CD14-positive monocyte (primary cell): ENCODE results near the gene BBS9. TPM values are rescaled to one million over a fixed set of nuclear protein-coding genes. Genes with fewer than 3 reads are reported as not detected.

Experiments used
- DNase-seq, 3 donors: peaks; one replicate each; pipeline ENCODE4 v3.0.0-alpha.2; 2011 to 2022
- H2AFZ ChIP-seq: 2 replicates; pipeline ENCODE4 v1.6.0; 2012; ENCODE audit warnings: mild to moderate bottlenecking, low read depth, low read length, inconsistent platforms; ENCODE audit not compliant: insufficient read depth, poor library complexity, severe bottlenecking
- H3K27ac ChIP-seq, 2 donors: 1 replicate in 1 of 2; 2 replicates in 1 of 2; pipeline ENCODE4 v1.5.1; 2012 to 2013; ENCODE audit warnings: low read length in 2 of 2, control low read depth in 1 of 2, inconsistent platforms in 1 of 2, low read depth in 1 of 2, mild to moderate bottlenecking in 1 of 2
- H3K27me3 ChIP-seq, 2 donors: one replicate each; pipeline versions ENCODE4 v1.6.0 to v1.6.1; 2011 to 2013; ENCODE audit warnings: low read length in 2 of 2; ENCODE audit not compliant: control insufficient read depth in 2 of 2, insufficient read depth in 2 of 2
- H3K36me3 ChIP-seq, 2 donors: replicated peaks in 1 of 2; 1 replicate in 1 of 2; 2 replicates in 1 of 2; pipeline versions ENCODE4 v1.5.1 to v1.6.1; 2012 to 2013; ENCODE audit warnings: low read length in 2 of 2, control low read depth in 1 of 2, inconsistent platforms in 1 of 2, mild to moderate bottlenecking in 1 of 2; ENCODE audit not compliant: insufficient read depth in 2 of 2, control insufficient read depth in 1 of 2
- H3K4me1 ChIP-seq, 2 donors: 1 replicate in 1 of 2; 2 replicates in 1 of 2; pipeline versions ENCODE4 v1.5.1 to v1.6.1; 2012 to 2013; ENCODE audit warnings: low read length in 2 of 2, control low read depth in 1 of 2, inconsistent platforms in 1 of 2, mild to moderate bottlenecking in 1 of 2, moderate library complexity in 1 of 2; ENCODE audit not compliant: insufficient read depth in 2 of 2, control insufficient read depth in 1 of 2
- H3K4me2 ChIP-seq: replicated peaks from 2 replicates; pipeline ENCODE3; 2012; ENCODE audit warnings: low read length, moderate library complexity, mild to moderate bottlenecking; ENCODE audit not compliant: poor library complexity, severe bottlenecking; ENCODE audit errors: extremely low read depth
- H3K4me3 ChIP-seq, 3 experiments: fragments of 200-600 bp in 1 of 3; sonication (generic) in 1 of 3; replicated peaks in 1 of 3; 1 replicate in 2 of 3; 2 replicates in 1 of 3; pipeline ENCODE4 v1.5.1; 2011 to 2013; ENCODE audit warnings: low read length in 3 of 3, mild to moderate bottlenecking in 3 of 3, control low read depth in 2 of 3, low read depth in 2 of 3, inconsistent platforms in 1 of 3, moderate library complexity in 1 of 3
- H3K79me2 ChIP-seq: 2 replicates; pipeline ENCODE4 v1.6.0; 2012; ENCODE audit warnings: mild to moderate bottlenecking, control low read depth, inconsistent platforms, low read length, moderate library complexity; ENCODE audit not compliant: insufficient read depth
- H3K9ac ChIP-seq: 2 replicates; pipeline ENCODE4 v1.6.0; 2017; ENCODE audit warnings: low read length, mild to moderate bottlenecking; ENCODE audit not compliant: insufficient read depth, poor library complexity, severe bottlenecking
- H3K9me3 ChIP-seq, 2 donors: replicated peaks in 1 of 2; 1 replicate in 1 of 2; 2 replicates in 1 of 2; pipeline versions ENCODE4 v1.5.1 to v1.6.1; 2012 to 2013; ENCODE audit warnings: low read length in 2 of 2, control low read depth in 1 of 2; ENCODE audit not compliant: control insufficient read depth in 1 of 2, insufficient read depth in 1 of 2
- H4K20me1 ChIP-seq: 2 replicates; pipeline ENCODE4 v1.6.0; 2012; ENCODE audit warnings: mild to moderate bottlenecking, low read length, control low read depth, moderate library complexity; ENCODE audit not compliant: insufficient read depth
- H3K27ac Mint-ChIP-seq, 7 donors: one replicate each; pipeline ENCODE4 v1.8.0; 2020; ENCODE audit warnings: mild to moderate bottlenecking in 7 of 7, mixed read lengths in 7 of 7, moderate library complexity in 6 of 7, inconsistent platforms in 2 of 7
- H3K27me3 Mint-ChIP-seq, 3 donors: one replicate each; pipeline ENCODE4 v1.8.0; 2021 to 2022; ENCODE audit warnings: low read depth in 3 of 3, mild to moderate bottlenecking in 3 of 3, mixed read lengths in 3 of 3, moderate library complexity in 3 of 3, inconsistent platforms in 1 of 3
- H3K36me3 Mint-ChIP-seq, 2 donors: one replicate each; pipeline ENCODE4 v1.8.0; 2020; ENCODE audit warnings: mixed read lengths in 2 of 2, inconsistent platforms in 1 of 2, mild to moderate bottlenecking in 1 of 2
- H3K4me1 Mint-ChIP-seq: one replicate; pipeline ENCODE4 v1.8.0; 2020; ENCODE audit warnings: mild to moderate bottlenecking, mixed read lengths
- H3K4me3 Mint-ChIP-seq, 2 donors: one replicate each; pipeline ENCODE4 v1.8.0; 2020; ENCODE audit warnings: mild to moderate bottlenecking in 2 of 2, mixed read lengths in 2 of 2, moderate library complexity in 1 of 2
- H3K9me3 Mint-ChIP-seq, 7 donors: one replicate each; pipeline ENCODE4 v1.8.0; 2020 to 2022; ENCODE audit warnings: mixed read lengths in 7 of 7, mild to moderate bottlenecking in 6 of 7, moderate library complexity in 6 of 7, inconsistent platforms in 2 of 7
- CTCF ChIP-seq: fragments of 200-600 bp; IDR thresholded peaks from one replicate; pipeline ENCODE4 v1.8.0; 2022; ENCODE audit warnings: antibody characterized with exemption, mild to moderate bottlenecking
- WGBS: methylation state at CpG from one replicate; pipeline ENCODE4 v1.1.5; 2013; ENCODE audit warnings: missing lambda C conversion rate; ENCODE audit not compliant: insufficient coverage; 5-methylcytosine and 5-hydroxymethylcytosine counted together
- intact Hi-C, 2 donors: fragments of 100-400 bp; cut with micrococcal nuclease; formaldehyde crosslinking; loops; one replicate each; pipeline versions ENCODE4 v1.15.0 to v1.15.1; 2023
- polyA plus RNA-seq, 3 donors: library from polyadenylated mRNA; depleted of rRNA in 1 of 3; unstranded in 2 of 3; stranded (reverse) in 1 of 3; fragments of 300-500 nt in 2 of 3; fragments of >200 nt in 1 of 3; fragmentation: Illumina TruSeq in 2 of 3; gene quantifications; 1 replicate in 2 of 3; 2 replicates in 1 of 3; pipeline ENCODE4 v1.2.3, GENCODE V29; 2012 to 2021

Gene BBS9
- polyA plus RNA-seq, 3 donors, result 4.9 to 7.5 (median 6.8) TPM

DNA sequence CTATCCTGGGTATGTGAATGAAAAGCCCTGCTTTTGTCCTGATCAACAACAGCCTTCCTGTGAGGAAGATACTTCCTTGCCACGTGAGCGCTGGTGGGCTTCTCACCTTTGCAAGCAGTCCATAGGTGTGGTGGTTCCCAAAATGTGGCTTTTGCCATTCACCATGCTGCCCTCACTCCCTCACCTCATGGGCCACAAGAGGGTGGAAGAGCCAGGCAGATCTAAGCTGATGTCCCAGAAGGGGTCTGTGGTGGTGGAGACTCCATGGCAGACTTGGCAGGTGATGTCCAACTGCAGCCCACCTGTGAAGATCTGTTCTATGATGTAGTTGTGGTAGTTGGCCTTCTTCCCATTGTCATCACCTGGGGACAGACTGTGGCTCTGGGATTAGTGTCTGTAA, 147.4 kb downstream of the BBS9 start:
- Mint-ChIP-seq H3K9me3 (peaks cover 4 to 15% (median 6%) of the 10 kb centered on the region in 7 donors), H3K4me1 (no peaks in the 10 kb centered on the region), H3K27me3 (no peaks in the 10 kb centered on the region), H3K27ac (no peak overlapping the region), H3K36me3 (no peaks in the 10 kb centered on the region), H3K4me3 (no peak overlapping the region)
- Histone ChIP-seq H3K9me3 (peaks cover 0 to 7% of the 10 kb centered on the region in 2 donors), H3K4me1 (no peaks in the 10 kb centered on the region), H3K79me2 (no peaks in the 10 kb centered on the region), H3K9ac (no peak overlapping the region), H2AFZ (no peak overlapping the region), H3K27ac (no peak overlapping the region), H3K4me3 (no peak overlapping the region), H4K20me1 (no peaks in the 10 kb centered on the region), H3K36me3 (no peaks in the 10 kb centered on the region), H3K4me2 (no peak overlapping the region), H3K27me3 (no peaks in the 10 kb centered on the region)
- no peak for TF ChIP-seq CTCF
- intact Hi-C loops, result no loop called here
- DNase-seq, result no peak
- WGBS, result no CpG with 5 or more reads among the region's 2 CpGs

DNA sequence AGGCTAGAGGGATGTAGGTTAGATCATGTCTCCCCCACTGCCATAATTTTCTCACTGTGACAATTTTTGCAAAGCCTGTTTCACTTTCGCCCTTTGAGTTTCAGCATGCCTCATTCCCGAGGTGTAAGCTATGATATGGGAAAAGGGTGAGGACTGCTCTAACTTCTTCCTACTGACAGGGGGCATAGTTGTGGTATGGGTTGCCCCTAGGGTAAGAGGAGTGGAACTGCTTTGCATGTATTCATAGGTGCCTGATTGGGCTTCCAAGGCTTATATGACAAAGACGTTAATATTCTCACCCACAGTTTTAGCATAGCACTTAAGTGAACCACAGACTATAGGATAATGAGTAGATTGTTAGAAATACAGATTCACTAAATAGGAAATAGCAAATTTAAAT, 148.7 kb downstream of the BBS9 start:
- no peaks in the 10 kb centered on the region for H3K79me2 ChIP-seq
- no peak overlapping the region for H2AFZ ChIP-seq
- DNase-seq, result no peak
- H3K4me3 ChIP-seq, result no peak overlapping the region
- H3K4me1 ChIP-seq, result no peaks in the 10 kb centered on the region
- Mint-ChIP-seq H3K27ac (no peak overlapping the region), H3K4me3 (no peak overlapping the region), H3K27me3 (no peaks in the 10 kb centered on the region), H3K36me3 (no peaks in the 10 kb centered on the region), H3K4me1 (no peaks in the 10 kb centered on the region), H3K9me3 (peaks cover 3 to 16% (median 6%) of the 10 kb centered on the region in 7 donors)
- no peak overlapping the region for H3K9ac ChIP-seq
- H4K20me1 ChIP-seq, result no peaks in the 10 kb centered on the region
- no peak overlapping the region for H3K4me2 ChIP-seq
- no peak overlapping the region for H3K27ac ChIP-seq
- intact Hi-C loops, result no loop called here
- peaks cover 0 to 7% of the 10 kb centered on the region in 2 donors for H3K9me3 ChIP-seq
- H3K27me3 ChIP-seq, result no peaks in the 10 kb centered on the region
- no peaks in the 10 kb centered on the region for H3K36me3 ChIP-seq
- no CpG with 5 or more reads among the region's 3 CpGs for WGBS
- no peak for TF ChIP-seq CTCF
